Stimulated activated CD4-positive, alpha-beta T cell treated with anti-CD3 and anti-CD28 coated beads, Interleukin-4, amount 100 ng/mL, for 1 hour (primary cell): Measurements from ENCODE around the gene SYCP2L.
A peak's percentile ranks its signal among the peaks of the same experiment; 100 is the strongest.
"Not testable (repeated sequence)": the region's sequence is repeated elsewhere in the genome, so short reads cannot be mapped to it uniquely, and the experiment has no call there.

Source experiments
- DNase-seq: peaks from one replicate; pipeline ENCODE4 v3.0.0-alpha.2; 2020

Gene SYCP2L

GRCh38 chr6:10882253-10882630 is 4.6 kb upstream of the SYCP2L start:
- not testable (repeated sequence) for DNase-seq

- no peak for DNase-seq
Observed at GRCh38 chr6:10882657-10883171, 4.1 kb upstream of the SYCP2L start.

GRCh38 chr6:10883312-10884244 is 3.3 kb upstream of the SYCP2L start:
- DNase-seq, result no peak

GRCh38 chr6:10884245-10884972 is 2.4 kb upstream of the SYCP2L start:
- no peak for DNase-seq

GRCh38 chr6:10886365-10886690 is 524 bp upstream of the SYCP2L start:
- DNase-seq, result not testable (repeated sequence)

GRCh38 chr6:10890151-10890550 is 3.3 kb downstream of the SYCP2L start:
- DNase-seq, result no peak

GRCh38 chr6:10891960-10892359 is 5.1 kb downstream of the SYCP2L start:
- no peak for DNase-seq

GRCh38 chr6:10894958-10895357 is 8.1 kb downstream of the SYCP2L start:
- no peak for DNase-seq

- no peak for DNase-seq
Observed at GRCh38 chr6:10896691-10897090, 9.8 kb downstream of the SYCP2L start.

- DNase-seq, result no peak
Observed at GRCh38 chr6:10901770-10902169, 14.9 kb downstream of the SYCP2L start.

- no peak for DNase-seq
Observed at GRCh38 chr6:10904015-10904414, 17.2 kb downstream of the SYCP2L start.

GRCh38 chr6:10908228-10908627 is 21.4 kb downstream of the SYCP2L start:
- DNase-seq, result no peak

GRCh38 chr6:10919520-10919919 is 32.7 kb downstream of the SYCP2L start:
- not testable (repeated sequence) for DNase-seq

- no peak for DNase-seq
Observed at GRCh38 chr6:10933126-10933525, 46.3 kb downstream of the SYCP2L start.

GRCh38 chr6:10939840-10940239 is 53.0 kb downstream of the SYCP2L start:
- no peak for DNase-seq

- DNase-seq, result no peak
Observed at GRCh38 chr6:10945845-10946244, 59.0 kb downstream of the SYCP2L start.

- no peak for DNase-seq
Observed at GRCh38 chr6:10947966-10948365, 61.1 kb downstream of the SYCP2L start.

- DNase-seq, result no peak
Observed at GRCh38 chr6:10949579-10950490, 63.0 kb downstream of the SYCP2L start.

GRCh38 chr6:10951675-10952282 is 64.9 kb downstream of the SYCP2L start:
- no peak for DNase-seq

- DNase-seq, result peak; percentile 72
Observed at GRCh38 chr6:10954590-10955010, 67.7 kb downstream of the SYCP2L start.

- DNase-seq, result no peak
Observed at GRCh38 chr6:10956776-10957175, 69.9 kb downstream of the SYCP2L start.

- no peak for DNase-seq
Observed at GRCh38 chr6:10957414-10957886, 70.6 kb downstream of the SYCP2L start.
